Measurements from ENCODE around the gene SRSF5.

- no peak for TF ChIP-seq POLR2A (IDR thresholded peaks at IDR 0.05)
- TF ChIP-seq POLR2AphosphoS5 (IDR thresholded peaks at IDR 0.05; ENCODE audit: insufficient read depth in 1 of 2, low read depth in 1 of 2) = no peak
Observed at GRCh38 chr14:69775012-69775411, 8.1 kb downstream of the SRSF5 start.

All from vagina (tissue), 2 donors.